Body of pancreas (tissue), 4 donors: Measurements from ENCODE around the gene PFKFB2. TPM values are rescaled to one million over a fixed set of nuclear protein-coding genes. Genes with fewer than 3 reads are reported as not detected.

ENCODE experiments used
- ATAC-seq: fragments of 150-250 bp; one replicate; pipeline ENCODE4 v1.9.1; 2016
- DNase-seq, 4 donors: peaks; one replicate each; pipeline ENCODE4 v3.0.0-alpha.2; 2019
- H3K27ac ChIP-seq, 4 donors: fragments of 200-600 bp; sonication (generic); 1 replicate in 3 of 4; 2 replicates in 1 of 4; pipeline versions ENCODE4 v1.5.1 to v1.6.1; 2016 to 2019; ENCODE audit warnings: mild to moderate bottlenecking in 1 of 4, mixed read lengths in 1 of 4, moderate library complexity in 1 of 4
- H3K27me3 ChIP-seq, 2 donors: fragments of 200-600 bp; sonication (generic); one replicate each; pipeline ENCODE4 v1.6.0; 2016; ENCODE audit warnings: mild to moderate bottlenecking in 1 of 2
- H3K36me3 ChIP-seq, 2 donors: fragments of 200-600 bp; sonication (generic); replicated peaks in 1 of 2; 2 replicates each; pipeline ENCODE4 v1.5.1; 2016; ENCODE audit warnings: low read depth in 2 of 2; ENCODE audit not compliant: insufficient read depth in 1 of 2
- H3K4me1 ChIP-seq: fragments of 200-600 bp; sonication (generic); one replicate; pipeline ENCODE4 v1.6.0; 2016
- H3K4me3 ChIP-seq, 2 donors: fragments of 200-600 bp; sonication (generic); 1 replicate in 1 of 2; 2 replicates in 1 of 2; pipeline ENCODE4 v1.5.1; 2016 to 2019
- H3K9me3 ChIP-seq, 3 donors: fragments of 200-600 bp; sonication (generic); 1 replicate in 2 of 3; 2 replicates in 1 of 3; pipeline ENCODE4 v1.5.1; 2016
- CTCF ChIP-seq, 7 experiments: fragments of 450-650 bp in 4 of 7; fragments of 200-600 bp in 3 of 7; sonication (generic) in 3 of 7; IDR thresholded peaks; one replicate each; pipeline ENCODE4 v1.5.1; 2016 to 2019; ENCODE audit warnings: antibody characterized with exemption in 7 of 7
- POLR2A ChIP-seq, 3 donors: fragments of 450-650 bp; IDR thresholded peaks; one replicate each; pipeline ENCODE4 v1.6.1; 2016; ENCODE audit warnings: antibody characterized with exemption in 3 of 3, mild to moderate bottlenecking in 2 of 3
- WGBS, 2 donors: methylation state at CpG; one replicate each; pipeline ENCODE4 v1.1.5; 2017; 5-methylcytosine and 5-hydroxymethylcytosine counted together
- intact Hi-C: fragments of 100-400 bp; cut with DNase I; formaldehyde crosslinking; loops from one replicate; pipeline ENCODE4 v1.15.1; 2023
- total RNA-seq, 2 donors: library from RNA; depleted of rRNA; stranded (reverse); fragments of >200 nt; gene quantifications; one replicate each; pipeline ENCODE4 v1.1.0, GENCODE V29; 2016

The PFKFB2 gene
- total RNA-seq, 2 donors from 2014 or later, result 4.9 to 9.3 TPM

GRCh38 chr1:207089627-207090355 is 36.7 kb downstream of the PFKFB2 start:
- Histone ChIP-seq H3K9me3 (no peaks in the 10 kb centered on the region), H3K36me3 (no peaks in the 10 kb centered on the region), H3K27ac (peak overlapping the region; percentile 41 to 71 (median 64)), H3K27me3 (no peaks in the 10 kb centered on the region), H3K4me3 (no peak overlapping the region), H3K4me1 (peaks cover 34% of the 10 kb centered on the region)
- intact Hi-C loops, result no loop called here
- ATAC-seq (no peak), DNase-seq (no peak)
- TF ChIP-seq POLR2A (IDR thresholded peaks at IDR 0.05), result no peak
- no peak for TF ChIP-seq CTCF (IDR thresholded peaks at IDR 0.05)
- 94 to 96% methylated on average over 17 of the region's 17 CpGs for WGBS, 2 donors

DNA sequence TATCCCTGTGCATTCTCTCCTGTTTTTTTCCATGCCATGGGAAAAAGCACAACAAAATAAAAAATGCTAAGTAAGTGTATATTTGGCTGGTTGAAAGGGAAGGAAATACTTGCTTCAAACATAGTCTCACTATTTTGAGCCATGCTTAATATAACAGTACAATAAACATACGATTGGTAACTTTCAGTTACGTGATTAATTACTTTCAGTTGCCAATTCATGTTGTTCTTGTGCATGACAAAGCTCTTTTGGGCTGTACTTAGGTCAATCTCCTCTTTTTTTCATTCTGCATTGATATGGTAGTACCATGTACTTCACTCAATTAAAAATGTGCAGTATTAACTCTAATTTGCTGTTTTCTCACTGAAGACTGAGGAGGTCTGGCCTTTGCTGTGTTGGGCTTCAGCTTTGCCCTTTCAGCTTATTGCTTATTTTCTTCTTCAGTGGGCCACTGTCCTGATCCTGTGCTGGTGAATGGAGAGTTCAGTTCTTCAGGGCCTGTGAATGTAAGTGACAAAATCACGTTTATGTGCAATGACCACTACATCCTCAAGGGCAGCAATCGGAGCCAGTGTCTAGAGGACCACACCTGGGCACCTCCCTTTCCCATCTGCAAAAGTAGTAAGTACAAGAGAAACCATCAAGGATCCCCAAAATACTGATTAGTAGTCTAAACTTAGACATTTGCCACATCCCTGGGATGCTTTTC is 38.3 kb downstream of the PFKFB2 start:
- WGBS, 2 donors, result 73 to 78% methylated on average over 4 of the region's 4 CpGs
- H3K27me3 ChIP-seq, result no peaks in the 10 kb centered on the region
- H3K4me1 ChIP-seq, result peaks cover 29% of the 10 kb centered on the region
- no peak overlapping the region for H3K27ac ChIP-seq
- H3K9me3 ChIP-seq, result no peaks in the 10 kb centered on the region
- DNase-seq (no peak), ATAC-seq (no peak)
- TF ChIP-seq CTCF (IDR thresholded peaks at IDR 0.05) (no peak), POLR2A (IDR thresholded peaks at IDR 0.05) (no peak)
- no peak overlapping the region for H3K4me3 ChIP-seq
- H3K36me3 ChIP-seq, result no peaks in the 10 kb centered on the region
- intact Hi-C loops, result no loop called here

- peaks cover 15% of the 10 kb centered on the region for H3K4me1 ChIP-seq
- no peaks in the 10 kb centered on the region for H3K27me3 ChIP-seq
- no peak for DNase-seq
- H3K27ac ChIP-seq, result no peak overlapping the region
- H3K36me3 ChIP-seq, result no peaks in the 10 kb centered on the region
- H3K9me3 ChIP-seq, result no peaks in the 10 kb centered on the region
- no peak overlapping the region for H3K4me3 ChIP-seq
- 53 to 57% methylated on average over 2 of the region's 2 CpGs for WGBS, 2 donors
- ATAC-seq, result no peak
- intact Hi-C loops, result no loop called here
- no peak for TF ChIP-seq POLR2A (IDR thresholded peaks at IDR 0.05)
- no peak for TF ChIP-seq CTCF (IDR thresholded peaks at IDR 0.05)
Measured at GRCh38 chr1:207093944-207094343, 40.9 kb downstream of the PFKFB2 start.

DNA sequence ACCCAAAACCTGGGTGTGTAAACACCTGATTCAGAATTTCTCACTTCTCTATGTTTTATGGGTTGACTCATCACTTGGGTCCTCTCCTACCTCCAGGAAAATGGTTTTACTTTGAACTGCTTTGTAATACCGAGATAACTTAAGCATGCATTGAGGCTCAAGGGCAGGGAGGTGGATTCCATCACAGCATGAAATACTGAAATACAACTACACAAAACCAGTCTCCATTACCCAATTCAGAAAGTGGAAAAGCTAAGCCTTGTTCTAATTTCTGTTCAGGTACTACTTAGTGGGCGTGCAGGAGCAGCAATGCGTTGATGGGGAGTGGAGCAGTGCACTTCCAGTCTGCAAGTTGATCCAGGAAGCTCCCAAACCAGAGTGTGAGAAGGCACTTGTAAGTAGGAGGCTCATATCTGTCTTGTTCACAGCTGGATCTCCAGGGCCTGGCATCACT is 44.8 kb downstream of the PFKFB2 start:
- Histone ChIP-seq H3K27ac (no peak overlapping the region), H3K4me1 (no peaks in the 10 kb centered on the region), H3K9me3 (no peaks in the 10 kb centered on the region), H3K27me3 (no peaks in the 10 kb centered on the region), H3K4me3 (no peak overlapping the region), H3K36me3 (no peaks in the 10 kb centered on the region)
- 85 to 95% methylated on average over 3 of the region's 3 CpGs for WGBS, 2 donors
- DNase-seq (no peak), ATAC-seq (no peak)
- intact Hi-C loops, result no loop called here
- TF ChIP-seq CTCF (IDR thresholded peaks at IDR 0.05) (no peak), POLR2A (IDR thresholded peaks at IDR 0.05) (no peak)
